ENCODE measurements around the gene JSRP1. TPM values are rescaled to one million over a fixed set of nuclear protein-coding genes. Genes with fewer than 3 reads are reported as not detected.

JSRP1 gene
- total and polyA plus RNA-seq, 2 of the 8 experiments (the other 6 are each of a cell fraction or from before 2014, with no cell fraction given): 0.24 to 0.56 TPM

DNA sequence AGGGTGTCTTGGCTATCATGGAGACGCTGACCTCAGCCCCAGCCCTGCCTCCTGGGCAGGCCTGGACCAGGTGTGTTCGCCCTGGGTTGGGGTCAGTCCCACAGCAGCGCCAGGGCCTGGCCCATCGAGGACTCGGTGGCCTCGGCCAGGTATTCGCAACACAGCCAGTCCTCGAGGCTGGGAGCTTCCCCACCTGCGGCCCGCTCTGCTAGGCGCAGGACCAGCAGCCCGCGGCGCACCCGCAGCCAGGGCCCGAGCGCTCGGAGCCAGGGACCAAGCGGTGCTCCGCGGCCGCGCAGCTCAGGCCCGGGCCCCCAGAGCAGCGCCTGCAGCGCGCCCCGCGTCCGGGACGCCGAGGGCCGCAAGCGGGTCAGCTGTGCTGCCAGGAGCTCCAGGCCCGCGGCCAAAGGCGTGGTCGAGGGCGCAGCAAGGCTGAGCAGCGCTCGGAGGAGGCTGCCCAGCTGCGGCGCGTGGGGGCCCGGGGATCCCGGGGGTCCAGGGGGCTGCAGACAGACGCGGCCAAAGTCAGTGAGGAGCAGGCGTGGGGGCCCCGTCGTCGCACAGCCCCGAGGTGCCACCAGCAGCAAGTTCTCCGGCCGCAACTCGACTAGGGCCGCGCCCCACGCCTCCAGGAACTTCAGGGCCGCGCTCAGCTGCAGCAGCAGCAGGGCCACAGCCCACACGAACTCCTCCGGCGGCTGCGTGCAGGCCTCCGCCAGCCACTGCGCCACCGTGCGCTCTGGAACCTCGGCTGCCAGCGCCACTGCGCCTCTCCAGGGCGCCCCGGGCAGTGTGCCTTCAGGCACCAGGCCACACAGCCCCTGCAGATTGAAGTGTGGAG, 19.6 kb upstream of the JSRP1 start:
- Histone ChIP-seq H3K4me2 (ENCODE audit: insufficient read depth in 1 of 2, low read depth in 2 of 2, low read length in 2 of 2) (no peak overlapping the region), H4K91ac (replicated peaks; ENCODE audit: insufficient read length, low read length) (peak overlapping the region; percentile 55), H3K79me2 (ENCODE audit: control insufficient read depth in 1 of 2, insufficient read depth in 2 of 2, low read length in 2 of 2) (peaks cover 8 to 25% of the 10 kb centered on the region in 2 experiments; a peak in 3 of 4 replicates), H4K8ac (ENCODE audit: extremely low read depth, insufficient read depth, low read length) (peak overlapping the region; percentile 76), H2BK12ac (ENCODE audit: low read depth, low read length) (no peak overlapping the region), H3K79me1 (ENCODE audit: low read depth, low read length) (peaks cover 3% of the 10 kb centered on the region; the same call in 1 of the 2 replicates), H2BK15ac (ENCODE audit: low read length) (no peak overlapping the region), H2BK5ac (ENCODE audit: low read depth, low read length) (no peak overlapping the region), H2BK20ac (ENCODE audit: low read length) (no peak overlapping the region), H3K9ac (replicated peaks in 1 of 4; ENCODE audit: extremely low read depth in 1 of 4, low read depth in 3 of 4, low read length in 3 of 4) (no peak overlapping the region), H3K23me2 (ENCODE audit: low read depth, low read length) (peaks cover 4% of the 10 kb centered on the region; the same call in 1 of the 2 replicates), H3K18ac (ENCODE audit: extremely low read depth, low read length) (no peak overlapping the region), H3K56ac (replicated peaks; ENCODE audit: insufficient read length, low read depth, low read length) (no peak overlapping the region), H3K4me1 (replicated peaks in 1 of 4; ENCODE audit: control insufficient read depth in 3 of 4, insufficient read depth in 4 of 4, low read length in 3 of 4) (peaks cover 0 to 17% (median 7%) of the 10 kb centered on the region in 4 experiments; a peak in 5 of 7 replicates), H3K14ac (ENCODE audit: insufficient read length) (no peak overlapping the region), H3K9me3 (ENCODE audit: insufficient read depth in 2 of 2, low read depth in 1 of 2, low read length in 1 of 2) (no peaks in the 10 kb centered on the region), H3K36me3 (ENCODE audit: control insufficient read depth in 2 of 4, insufficient read depth in 4 of 4, low read length in 3 of 4) (peaks cover 3 to 23% (median 9%) of the 10 kb centered on the region in 4 experiments; a peak in 5 of 8 replicates), H4K20me1 (replicated peaks in 1 of 2; ENCODE audit: control insufficient read depth in 1 of 2, insufficient read depth in 2 of 2, low read length in 2 of 2) (peaks cover 20 to 22% of the 10 kb centered on the region in 2 experiments), H3K4me3 (ENCODE audit: extremely low read depth in 1 of 4, insufficient read depth in 2 of 4, low read depth in 3 of 4, low read length in 4 of 4) (no peak overlapping the region; a peak in 1 of 8 replicates), H4K5ac (ENCODE audit: insufficient read length, low read depth, low read length) (no peak overlapping the region), H3K4ac (replicated peaks; ENCODE audit: insufficient read length, low read depth, low read length) (no peak overlapping the region), H2AFZ (ENCODE audit: low read length) (no peak overlapping the region), H3K27me3 (replicated peaks in 1 of 4; ENCODE audit: control insufficient read depth in 3 of 4, extremely low read depth in 1 of 4, insufficient read depth in 3 of 4, low read length in 3 of 4) (no peaks in the 10 kb centered on the region), H3K27ac (ENCODE audit: low read depth, low read length) (peak overlapping the region; percentile 24; the same call in 1 of the 2 replicates), H2BK120ac (replicated peaks; ENCODE audit: low read depth, low read length) (no peak overlapping the region), H2AK5ac (ENCODE audit: low read depth, low read length) (no peak overlapping the region), H3K23ac (ENCODE audit: insufficient read length) (no peak overlapping the region)
- DNase-seq (ENCODE audit: low read depth in 1 of 2, low spot score in 2 of 2): no peak
- CTCF ChIA-PET (ENCODE audit: partially characterized antibody): interaction anchor here (0.6 to 6.2 kb wide), 35 partner anchors 8 to 330 kb away, joined by 3 to 106 read pairs (median 5); partner anchors contain the start of genes JSRP1, LSM7, PLEKHJ1 and SPPL2B
- 92% methylated on average over 53 of the region's 74 CpGs; no CpG with 5 or more reads in 1 of the 2 experiments for WGBS, 2 experiments (ENCODE audit: extremely low coverage in 1 of 2, insufficient coverage in 1 of 2, insufficient read length in 1 of 2, insufficient replicate concordance in 2 of 2, low coverage in 1 of 2, low lambda C conversion rate in 2 of 2, missing lambda C conversion rate in 1 of 2)
- no peak for FAIRE-seq
- POLR2A ChIA-PET (ENCODE audit: partially characterized antibody): interaction anchor here (0.7 to 23.4 kb wide), 19 partner anchors 9 to 176 kb away, joined by 3 to 330 read pairs (median 5); partner anchors contain the start of genes AMH, JSRP1 and PLEKHJ1
- no peak for TF ChIP-seq FOSL1 (IDR thresholded peaks at IDR 0.05; ENCODE audit: insufficient read depth, low read depth, low read length)
